Prostate gland (tissue), 2 donors: ENCODE measurements around the gene DLX1.

ENCODE experiments used
- CTCF ChIP-seq, 4 experiments: fragments of 200-600 bp in 2 of 4; fragments of 450-650 bp in 2 of 4; sonication (generic) in 2 of 4; IDR thresholded peaks; 1 replicate in 3 of 4; 2 replicates in 1 of 4; pipeline ENCODE4 v1.5.1; 2016 to 2019; ENCODE audit warnings: antibody characterized with exemption in 4 of 4, mild to moderate bottlenecking in 2 of 4, moderate library complexity in 2 of 4
- POLR2A ChIP-seq: fragments of 450-650 bp; IDR thresholded peaks from one replicate; pipeline ENCODE4 v1.6.1; 2016; ENCODE audit warnings: antibody characterized with exemption, mild to moderate bottlenecking
- POLR2AphosphoS5 ChIP-seq: sonication (generic); formaldehyde crosslinking; IDR thresholded peaks from one replicate; pipeline ENCODE4 v1.6.1; 2017; ENCODE audit warnings: antibody characterized with exemption

- no peak for TF ChIP-seq POLR2A
- TF ChIP-seq POLR2AphosphoS5, result no peak
- no peak for TF ChIP-seq CTCF (IDR thresholded peaks at IDR 0.05)
Observed at GRCh38 chr2:172105471-172106107, 20.3 kb downstream of the DLX1 start.
